Esophagus muscularis mucosa (tissue), 4 donors: ENCODE measurements around the gene ZBTB22. TPM values are rescaled to one million over a fixed set of nuclear protein-coding genes. Genes with fewer than 3 reads are reported as not detected.
"Not testable (repeated sequence)": the region's sequence is repeated elsewhere in the genome, so short reads cannot be mapped to it uniquely, and the experiment has no call there.

ENCODE experiments used
- DNase-seq: peaks from one replicate; pipeline ENCODE4 v3.0.0-alpha.2; 2017; ENCODE audit errors: extremely low spot score
- H3K27ac ChIP-seq, 4 donors: fragments of 200-600 bp; sonication (generic); replicated peaks in 1 of 4; 1 replicate in 3 of 4; 2 replicates in 1 of 4; pipeline ENCODE4 v1.5.1; 2016 to 2019; ENCODE audit warnings: mild to moderate bottlenecking in 1 of 4
- H3K27me3 ChIP-seq, 4 donors: fragments of 200-600 bp; sonication (generic); one replicate each; pipeline versions ENCODE4 v1.5.1 to v1.6.0; 2016 to 2019
- H3K36me3 ChIP-seq, 4 donors: fragments of 200-600 bp; sonication (generic); one replicate each; pipeline ENCODE4 v1.5.1; 2016 to 2019
- H3K4me1 ChIP-seq, 4 donors: fragments of 200-600 bp; sonication (generic); one replicate each; pipeline ENCODE4 v1.5.1; 2016 to 2019
- H3K4me3 ChIP-seq, 4 donors: fragments of 200-600 bp; sonication (generic); 1 replicate in 2 of 4; 2 replicates in 2 of 4; pipeline ENCODE4 v1.5.1; 2016 to 2019; ENCODE audit warnings: mild to moderate bottlenecking in 4 of 4, moderate library complexity in 1 of 4
- H3K9me3 ChIP-seq, 4 donors: fragments of 200-600 bp; sonication (generic); 1 replicate in 3 of 4; 2 replicates in 1 of 4; pipeline ENCODE4 v1.5.1; 2016 to 2019
- CTCF ChIP-seq, 3 experiments: fragments of 200-600 bp in 2 of 3; fragments of 450-650 bp in 1 of 3; sonication (generic) in 2 of 3; IDR thresholded peaks; one replicate each; pipeline ENCODE4 v1.5.1; 2017 to 2019; ENCODE audit warnings: antibody characterized with exemption in 3 of 3, mild to moderate bottlenecking in 2 of 3, moderate library complexity in 1 of 3
- EP300 ChIP-seq: sonication (generic); formaldehyde crosslinking; IDR thresholded peaks from one replicate; pipeline ENCODE4 v1.6.1; 2017; ENCODE audit warnings: antibody characterized with exemption
- POLR2A ChIP-seq: fragments of 450-650 bp; IDR thresholded peaks from one replicate; pipeline ENCODE4 v1.6.1; 2017; ENCODE audit warnings: antibody characterized with exemption, moderate library complexity, mild to moderate bottlenecking, low read depth
- POLR2AphosphoS5 ChIP-seq, 2 donors: sonication (generic); formaldehyde crosslinking; IDR thresholded peaks; one replicate each; pipeline ENCODE4 v1.6.1; 2017; ENCODE audit warnings: antibody characterized with exemption in 2 of 2
- WGBS: methylation state at CpG from one replicate; pipeline ENCODE4 v1.1.5; 2018; 5-methylcytosine and 5-hydroxymethylcytosine counted together
- intact Hi-C: fragments of 100-400 bp; cut with DNase I; formaldehyde crosslinking; loops from one replicate; pipeline ENCODE4 v1.15.1; 2023
- total RNA-seq, 4 donors: library from RNA; depleted of rRNA; stranded (reverse); fragments of >200 nt; gene quantifications; one replicate each; pipeline versions ENCODE4 v1.1.0 to v1.2.1, GENCODE V29; 2016

Gene ZBTB22
- total RNA-seq, 4 donors from 2014 or later = 12.9 to 24.2 (median 15.8) TPM

DNA sequence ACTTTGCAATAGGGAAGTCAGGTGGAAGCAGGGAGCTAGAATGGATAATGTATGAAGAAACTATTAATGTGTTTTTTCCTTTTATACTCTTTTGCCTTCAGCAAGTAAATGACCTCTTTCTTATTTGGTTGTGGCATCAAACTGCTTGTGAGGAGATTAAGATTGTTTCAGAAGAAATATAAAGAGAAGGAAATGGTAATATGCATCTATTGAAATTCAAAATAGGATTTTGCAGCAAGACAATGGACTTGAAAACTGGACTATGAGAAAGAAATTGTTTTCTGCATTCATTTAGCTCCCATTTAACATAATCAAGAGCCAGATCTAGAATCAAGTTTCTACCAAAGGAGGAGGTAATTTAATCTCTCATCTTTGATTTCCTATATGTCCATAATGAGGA lies 41.8 kb upstream of the ZBTB22 start:
- Histone ChIP-seq H3K9me3 (no peaks in the 10 kb centered on the region), H3K27me3 (peaks cover 0 to 17% (median 0%) of the 10 kb centered on the region in 4 donors), H3K36me3 (no peaks in the 10 kb centered on the region), H3K27ac (no peak overlapping the region), H3K4me1 (no peaks in the 10 kb centered on the region), H3K4me3 (no peak overlapping the region)
- intact Hi-C loops = no loop called here
- DNase-seq = no peak
- TF ChIP-seq CTCF (IDR thresholded peaks at IDR 0.05) (no peak), EP300 (no peak), POLR2AphosphoS5 (IDR thresholded peaks at IDR 0.05) (no peak), POLR2A (no peak)

DNA sequence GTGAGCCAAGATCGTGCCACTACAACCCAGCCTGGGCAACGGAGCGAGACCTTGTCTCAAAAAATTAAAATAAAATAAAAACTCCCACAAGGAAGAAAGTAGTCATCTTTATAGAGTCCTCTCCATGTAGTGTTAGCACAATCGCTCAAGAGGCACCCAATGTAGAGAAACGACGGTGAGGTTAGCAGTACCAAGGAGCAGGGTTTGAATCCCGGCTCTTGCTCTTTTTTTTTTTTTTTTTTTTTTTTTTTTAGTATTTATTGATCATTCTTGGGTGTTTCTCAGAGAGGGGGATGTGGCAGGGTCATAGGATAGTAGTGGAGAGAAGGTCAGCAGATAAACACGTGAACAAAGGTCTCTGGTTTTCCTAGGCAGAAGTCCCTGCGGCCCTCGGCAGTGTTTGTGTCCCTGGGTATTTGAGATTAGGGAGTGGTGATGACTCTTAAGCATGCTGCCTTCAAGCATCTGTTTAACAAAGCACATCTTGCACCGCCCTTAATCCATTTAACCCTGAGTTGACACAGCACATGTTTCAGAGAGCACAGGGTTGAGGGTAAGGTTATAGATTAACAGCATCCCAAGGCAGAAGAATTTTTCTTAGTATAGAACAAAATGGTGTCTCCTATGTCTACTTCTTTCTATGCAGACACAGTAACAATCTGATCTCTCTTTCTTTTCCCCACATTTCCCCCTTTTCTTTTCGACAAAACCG lies 39.8 kb upstream of the ZBTB22 start:
- H3K27ac ChIP-seq, H3K4me3 ChIP-seq, H3K4me1 ChIP-seq, H3K9me3 ChIP-seq, DNase-seq, intact Hi-C loops, H3K36me3 ChIP-seq: not testable (repeated sequence)
- H3K27me3 ChIP-seq = peaks cover 0 to 17% (median 0%) of the 10 kb centered on the region in 4 donors
- WGBS = 69% methylated on average over 13 of the region's 13 CpGs

DNA sequence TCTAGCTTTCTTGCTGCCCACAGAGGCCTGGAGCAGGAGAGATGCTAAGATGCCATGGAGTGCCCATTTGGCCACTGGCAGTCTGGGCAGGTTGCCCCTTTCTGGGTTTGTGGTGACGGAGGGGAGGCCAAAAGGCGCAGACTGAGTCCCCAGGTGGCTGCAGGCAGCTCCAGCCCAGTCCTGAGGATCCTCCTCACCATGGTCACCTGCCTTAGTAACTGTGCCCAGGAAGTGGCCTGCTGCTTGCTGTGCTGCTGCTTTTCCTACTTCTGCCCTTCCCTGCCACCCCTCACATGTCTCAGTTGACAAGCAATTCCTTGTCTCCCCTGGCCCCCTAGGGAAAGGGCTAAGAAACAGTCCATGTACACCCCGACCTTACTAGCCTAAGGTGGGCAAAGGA lies 38.8 kb upstream of the ZBTB22 start:
- intact Hi-C loops = no loop called here
- Histone ChIP-seq H3K27ac (no peak overlapping the region), H3K27me3 (peaks cover 0 to 17% (median 0%) of the 10 kb centered on the region in 4 donors), H3K4me1 (no peaks in the 10 kb centered on the region), H3K36me3 (no peaks in the 10 kb centered on the region), H3K4me3 (no peak overlapping the region), H3K9me3 (no peaks in the 10 kb centered on the region)
- DNase-seq = no peak
- no peak for TF ChIP-seq EP300
- no peak for TF ChIP-seq POLR2AphosphoS5 (IDR thresholded peaks at IDR 0.05)
- no peak for TF ChIP-seq POLR2A
- TF ChIP-seq CTCF (IDR thresholded peaks at IDR 0.05) = no peak
- WGBS = 60% methylated on average over 3 of the region's 3 CpGs

- H3K9me3 ChIP-seq, H3K36me3 ChIP-seq, DNase-seq, H3K4me1 ChIP-seq, intact Hi-C loops, H3K4me3 ChIP-seq, H3K27ac ChIP-seq: not testable (repeated sequence)
- WGBS = 87% methylated on average over 6 of the region's 6 CpGs
- peaks cover 0 to 17% (median 0%) of the 10 kb centered on the region in 4 donors for H3K27me3 ChIP-seq
These were observed 38.3 kb upstream of the ZBTB22 start for GRCh38 chr6:33355860-33356259.

DNA sequence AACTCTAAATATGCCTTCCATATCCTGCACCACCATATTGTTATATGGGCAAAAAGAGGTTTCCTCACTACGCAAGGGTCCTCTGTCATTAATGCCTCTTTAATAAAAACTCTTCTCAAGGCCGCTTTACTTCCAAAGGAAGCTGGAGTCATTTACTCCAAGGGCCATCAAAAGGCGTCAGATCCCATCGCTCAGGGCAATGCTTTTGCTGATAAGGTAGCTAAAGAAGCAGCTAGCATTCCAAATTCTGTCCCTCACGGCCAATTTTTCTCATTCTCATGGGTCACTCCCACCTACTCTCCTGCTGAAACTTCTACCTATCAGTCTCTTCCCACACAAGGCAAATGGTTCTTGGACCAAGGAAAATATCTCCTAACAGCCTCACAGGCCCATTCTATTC lies 30.3 kb upstream of the ZBTB22 start:
- Histone ChIP-seq H3K9me3 (no peaks in the 10 kb centered on the region), H3K27ac (no peak overlapping the region), H3K4me1 (peaks cover 9 to 15% (median 10%) of the 10 kb centered on the region in 4 donors), H3K4me3 (no peak overlapping the region), H3K27me3 (no peaks in the 10 kb centered on the region), H3K36me3 (no peaks in the 10 kb centered on the region)
- TF ChIP-seq EP300 (no peak), POLR2AphosphoS5 (IDR thresholded peaks at IDR 0.05) (no peak), CTCF (IDR thresholded peaks at IDR 0.05) (no peak), POLR2A (no peak)
- intact Hi-C loops = no loop called here
- WGBS = 90% methylated on average over 5 of the region's 5 CpGs
- DNase-seq = no peak

DNA sequence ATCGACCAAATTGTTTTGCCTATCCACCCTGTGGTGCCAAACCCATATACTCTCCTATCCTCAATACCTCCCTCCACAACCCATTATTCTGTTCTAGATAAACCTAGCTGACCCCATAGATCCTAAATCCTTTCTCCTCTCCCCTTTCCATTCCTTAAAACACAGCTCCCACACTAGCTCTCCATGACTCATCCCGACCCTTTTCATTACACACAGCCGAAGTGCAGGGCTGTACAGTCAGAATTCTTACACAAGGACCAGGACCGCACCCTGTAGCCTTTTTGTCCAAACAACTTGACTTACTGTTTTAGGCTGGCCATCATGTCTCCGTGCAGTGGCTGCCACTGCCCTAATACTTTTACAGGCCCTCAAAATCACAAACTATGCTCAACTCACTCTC lies 29.4 kb upstream of the ZBTB22 start:
- DNase-seq, H3K9me3 ChIP-seq, H3K27ac ChIP-seq, H3K4me3 ChIP-seq, H3K27me3 ChIP-seq, H3K36me3 ChIP-seq, intact Hi-C loops: not testable (repeated sequence)
- WGBS = 93% methylated on average over 5 of the region's 5 CpGs
- peaks cover 9 to 15% (median 10%) of the 10 kb centered on the region in 4 donors for H3K4me1 ChIP-seq
